GM13976 (cell line): ENCODE data around the gene NEDD4L.

Experiments used
- DNase-seq: peaks from one replicate; pipeline ENCODE4 v3.0.0; 2012; ENCODE audit warnings: low spot score
- CTCF ChIP-seq: IDR thresholded peaks from 2 replicates; pipeline ENCODE4 v1.5.1; 2012; ENCODE audit warnings: borderline replicate concordance, mild to moderate bottlenecking; ENCODE audit not compliant: insufficient read depth; ENCODE audit errors: extremely low read depth, missing control alignments, control extremely low read depth
- in situ Hi-C: fragments of 300-500 bp; cut with MboI; formaldehyde crosslinking; loops from one replicate; pipeline ENCODE4 v1.12.0; 2022; ENCODE audit warnings: low sequenced_read_pairs, mixed read lengths, inconsistent platforms; ENCODE audit not compliant: unreplicated experiment

Gene NEDD4L

GRCh38 chr18:58229162-58229561, 185.1 kb downstream of the NEDD4L start:
- no peak for DNase-seq
- no peak for TF ChIP-seq CTCF
- in situ Hi-C loops = no loop called here

GRCh38 chr18:58230438-58231179, 186.6 kb downstream of the NEDD4L start:
- in situ Hi-C loops = no loop called here
- DNase-seq = no peak
- no peak for TF ChIP-seq CTCF

GRCh38 chr18:58231930-58232329, 187.9 kb downstream of the NEDD4L start:
- no peak for DNase-seq
- no peak for TF ChIP-seq CTCF
- in situ Hi-C loops = no loop called here

- in situ Hi-C loops = no loop called here
- TF ChIP-seq CTCF = no peak
- DNase-seq = no peak
These were observed 188.6 kb downstream of the NEDD4L start for GRCh38 chr18:58232668-58233067.

- in situ Hi-C loops = no loop called here
- no peak for TF ChIP-seq CTCF
- DNase-seq = no peak
These were observed 190.3 kb downstream of the NEDD4L start for GRCh38 chr18:58234359-58234741.

- in situ Hi-C loops = no loop called here
- DNase-seq = no peak
- TF ChIP-seq CTCF = no peak
These were observed 191.0 kb downstream of the NEDD4L start for GRCh38 chr18:58235001-58235436.

GRCh38 chr18:58239879-58240278, 195.9 kb downstream of the NEDD4L start:
- TF ChIP-seq CTCF = no peak
- in situ Hi-C loops = no loop called here
- DNase-seq = no peak
